K562 (cell line): ENCODE results near the gene MARS1. TPM values are rescaled to one million over a fixed set of nuclear protein-coding genes. Genes with fewer than 3 reads are reported as not detected.

Experiments
- BRD9 ChIP-seq: fragments of 450-650 bp; IDR thresholded peaks from 2 replicates; pipeline ENCODE4 v1.6.1; 2018; ENCODE audit warnings: low read depth; ENCODE audit not compliant: partially characterized antibody
- ETV1 ChIP-seq: fragments of 450-650 bp; conservative IDR thresholded peaks from 2 replicates; pipeline ENCODE4 v1.6.1; 2016; ENCODE audit warnings: missing genetic modification characterization, control low read depth, low read depth, missing compliant biosample characterization
- FOXK2 ChIP-seq, 2 experiments: fragments of 450-650 bp; IDR thresholded peaks in 1 of 2; conservative IDR thresholded peaks in 1 of 2; 2 replicates each; pipeline ENCODE4 v1.6.1; 2016; ENCODE audit warnings: low read depth in 2 of 2, mild to moderate bottlenecking in 1 of 2
- HIVEP1 ChIP-seq: fragments of 250-450 bp; sonication (Bioruptor Pico); IDR thresholded peaks from 2 replicates; pipeline ENCODE4 v1.4.0; 2020; ENCODE audit warnings: mild to moderate bottlenecking
- KHSRP ChIP-seq: fragments of 450-650 bp; IDR thresholded peaks from 2 replicates; pipeline ENCODE4 v1.6.1; 2017
- MTA1 ChIP-seq: fragments of 450-650 bp; IDR thresholded peaks from 2 replicates; pipeline ENCODE4 v1.6.1; 2017; ENCODE audit warnings: borderline replicate concordance
- MXI1 ChIP-seq: IDR thresholded peaks from 2 replicates; pipeline ENCODE4 v1.6.1; 2011; ENCODE audit warnings: low read depth, mild to moderate bottlenecking, improper control_type of control experiment, low read length
- NBN ChIP-seq: fragments of 450-650 bp; IDR thresholded peaks from 2 replicates; pipeline ENCODE4 v1.6.1; 2016; ENCODE audit warnings: low read depth, mild to moderate bottlenecking
- NR2F6 ChIP-seq: fragments of 450-650 bp; formaldehyde crosslinking; IDR thresholded peaks from 2 replicates; pipeline ENCODE4 v1.4.0; 2020; ENCODE audit warnings: mild to moderate bottlenecking
- PTRF ChIP-seq: fragments of 450-650 bp; IDR thresholded peaks from 2 replicates; pipeline ENCODE4 v1.6.1; 2016; ENCODE audit warnings: mild to moderate bottlenecking, missing genetic modification characterization, missing compliant biosample characterization
- PYGO2 ChIP-seq: fragments of 450-650 bp; IDR thresholded peaks from 2 replicates; pipeline ENCODE4 v1.6.1; 2016; ENCODE audit warnings: mild to moderate bottlenecking, missing genetic modification characterization, moderate library complexity, missing compliant biosample characterization
- RFX1 ChIP-seq: fragments of 450-650 bp; IDR thresholded peaks from 2 replicates; pipeline ENCODE4 v1.6.1; 2016; ENCODE audit warnings: mild to moderate bottlenecking, moderate library complexity
- RUNX1 ChIP-seq: sonication (generic); IDR thresholded peaks from 2 replicates; pipeline ENCODE4 v1.6.1; 2016; ENCODE audit warnings: antibody characterized with exemption, low read depth
- SAP30 ChIP-seq: fragments of 200-600 bp; sonication (generic); IDR thresholded peaks from 2 replicates; pipeline ENCODE4 v1.6.1; 2012; ENCODE audit warnings: borderline replicate concordance, low read depth, mild to moderate bottlenecking, moderate library complexity, low read length, control low read depth, inconsistent platforms; ENCODE audit not compliant: insufficient read depth, poor library complexity, severe bottlenecking
- TAF7 ChIP-seq: fragments of 450-650 bp; IDR thresholded peaks from 2 replicates; pipeline ENCODE4 v1.6.1; 2016; ENCODE audit warnings: missing genetic modification characterization, missing compliant biosample characterization
- ZC3H8 ChIP-seq: fragments of 450-650 bp; IDR thresholded peaks from 2 replicates; pipeline ENCODE4 v1.6.1; 2017
- ZKSCAN1 ChIP-seq: fragments of 150-350 bp; IDR thresholded peaks from 2 replicates; pipeline ENCODE4 v1.6.1; 2016; ENCODE audit warnings: low read depth, low read length
- ZKSCAN3 ChIP-seq: fragments of 250-450 bp; sonication (Bioruptor Pico); IDR thresholded peaks from 2 replicates; pipeline ENCODE4 v1.4.0; 2020
- ZNF23 ChIP-seq: fragments of 250-450 bp; sonication (Bioruptor Pico); IDR thresholded peaks from 2 replicates; pipeline ENCODE4 v1.4.0; 2020; ENCODE audit warnings: mild to moderate bottlenecking
- ZNF282 ChIP-seq: sonication (generic); formaldehyde crosslinking; IDR thresholded peaks from 2 replicates; pipeline ENCODE4 v1.8.1; 2023; ENCODE audit warnings: missing genetic modification reagents
- ZNF316 ChIP-seq: fragments of 450-650 bp; IDR thresholded peaks from 2 replicates; pipeline ENCODE4 v1.6.1; 2016
- ZNF699 ChIP-seq: fragments of 250-450 bp; sonication (Bioruptor Pico); IDR thresholded peaks from 2 replicates; pipeline ENCODE4 v1.8.0; 2021; ENCODE audit warnings: mild to moderate bottlenecking, moderate library complexity; ENCODE audit not compliant: insufficient replicate concordance
- polyA plus RNA-seq, 8 experiments: library from polyadenylated mRNA; depleted of rRNA in 4 of 8; stranded (reverse) in 5 of 8; unstranded in 3 of 8; fragments of >200 nt; fragmentation: Nextera tagmentation in 2 of 8; fragmentation: Illumina TruSeq in 1 of 8; extraction: Ambion mirVana in 2 of 8; extraction: Trizol in 1 of 8; gene quantifications; 2 replicates each; pipeline versions ENCODE4 v1.2.1 to v1.2.3, GENCODE V29; 2011 to 2014; ENCODE audit warnings: inconsistent platforms in 1 of 8, missing spikeins in 1 of 8
- total RNA-seq, 7 experiments: library from RNA; depleted of rRNA in 6 of 7; stranded (reverse); fragments of >200 nt in 6 of 7; fragmentation: Illumina TruSeq in 2 of 7; extraction: Trizol in 2 of 7; gene quantifications; 2 replicates each; pipeline versions ENCODE4 v1.2.1 to v1.2.3, GENCODE V29; 2011 to 2021; ENCODE audit warnings: low replicate concordance in 1 of 7
- TF ChIP-seq, protein P1 (sequence below), 2 experiments: fragments of 450-650 bp in 1 of 2; sonication (generic) in 1 of 2; formaldehyde crosslinking in 1 of 2; IDR thresholded peaks; 2 replicates each; pipeline versions ENCODE4 v1.7.1 to v1.9.0; 2016 to 2022; ENCODE audit warnings: inconsistent platforms in 1 of 2, mild to moderate bottlenecking in 1 of 2, missing genetic modification reagents in 1 of 2

MARS1 gene
- total and polyA plus RNA-seq, 9 of the 15 experiments (the other 6 are each of a cell fraction or from before 2014, with no cell fraction given), result 117 to 382 (median 220) TPM

- TF ChIP-seq, protein P1, sequence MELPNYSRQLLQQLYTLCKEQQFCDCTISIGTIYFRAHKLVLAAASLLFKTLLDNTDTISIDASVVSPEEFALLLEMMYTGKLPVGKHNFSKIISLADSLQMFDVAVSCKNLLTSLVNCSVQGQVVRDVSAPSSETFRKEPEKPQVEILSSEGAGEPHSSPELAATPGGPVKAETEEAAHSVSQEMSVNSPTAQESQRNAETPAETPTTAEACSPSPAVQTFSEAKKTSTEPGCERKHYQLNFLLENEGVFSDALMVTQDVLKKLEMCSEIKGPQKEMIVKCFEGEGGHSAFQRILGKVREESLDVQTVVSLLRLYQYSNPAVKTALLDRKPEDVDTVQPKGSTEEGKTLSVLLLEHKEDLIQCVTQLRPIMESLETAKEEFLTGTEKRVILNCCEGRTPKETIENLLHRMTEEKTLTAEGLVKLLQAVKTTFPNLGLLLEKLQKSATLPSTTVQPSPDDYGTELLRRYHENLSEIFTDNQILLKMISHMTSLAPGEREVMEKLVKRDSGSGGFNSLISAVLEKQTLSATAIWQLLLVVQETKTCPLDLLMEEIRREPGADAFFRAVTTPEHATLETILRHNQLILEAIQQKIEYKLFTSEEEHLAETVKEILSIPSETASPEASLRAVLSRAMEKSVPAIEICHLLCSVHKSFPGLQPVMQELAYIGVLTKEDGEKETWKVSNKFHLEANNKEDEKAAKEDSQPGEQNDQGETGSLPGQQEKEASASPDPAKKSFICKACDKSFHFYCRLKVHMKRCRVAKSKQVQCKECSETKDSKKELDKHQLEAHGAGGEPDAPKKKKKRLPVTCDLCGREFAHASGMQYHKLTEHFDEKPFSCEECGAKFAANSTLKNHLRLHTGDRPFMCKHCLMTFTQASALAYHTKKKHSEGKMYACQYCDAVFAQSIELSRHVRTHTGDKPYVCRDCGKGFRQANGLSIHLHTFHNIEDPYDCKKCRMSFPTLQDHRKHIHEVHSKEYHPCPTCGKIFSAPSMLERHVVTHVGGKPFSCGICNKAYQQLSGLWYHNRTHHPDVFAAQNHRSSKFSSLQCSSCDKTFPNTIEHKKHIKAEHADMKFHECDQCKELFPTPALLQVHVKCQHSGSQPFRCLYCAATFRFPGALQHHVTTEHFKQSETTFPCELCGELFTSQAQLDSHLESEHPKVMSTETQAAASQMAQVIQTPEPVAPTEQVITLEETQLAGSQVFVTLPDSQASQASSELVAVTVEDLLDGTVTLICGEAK (IDR thresholded peaks at IDR 0.05), result peak; percentile 13; the same call in 1 of the 2 replicates
- TF ChIP-seq, protein P1 (CRISPR knock-in tag; IDR thresholded peaks at IDR 0.05), result no peak
- TF ChIP-seq NR2F6 (CRISPR knock-in tag) (no peak), ZC3H8 (no peak), ZNF282 (CRISPR knock-in tag) (no peak), ZNF23 (no peak), ETV1 (no peak), RFX1 (no peak), ZNF699 (CRISPR knock-in tag) (no peak), ZNF316 (no peak), BRD9 (peak; percentile 29), ZKSCAN1 (no peak), FOXK2 (conservative IDR thresholded peaks at IDR 0.05 in 1 of 2, IDR thresholded peaks at IDR 0.05 in 1 of 2; ENCODE audit: low read depth in 2 of 2) (0 out of 4 replicates have a peak, but pooled peaks of 1 of the 2 experiments have one; percentile 38), MXI1 (no peak), NBN (peak; percentile 14; the same call in 1 of the 2 replicates), TAF7 (no peak), KHSRP (no peak), MTA1 (no peak), PYGO2 (no peak), RUNX1 (no peak), SAP30 (no peak), ZKSCAN3 (CRISPR knock-in tag) (no peak), PTRF (no peak), HIVEP1 (no peak)
These were observed 711 bp downstream of the MARS1 start (continued) for GRCh38 chr12:57488402-57489156.
